ENCODE measurements around the gene ATP6AP2. TPM values are rescaled to one million over a fixed set of nuclear protein-coding genes. Genes with fewer than 3 reads are reported as not detected.

The ATP6AP2 gene
- total and polyA plus RNA-seq, 9 of the 15 experiments (the other 6 are each of a cell fraction or from before 2014, with no cell fraction given): 23.3 to 131 (median 41.9) TPM

- no peak for TF ChIP-seq ZBTB40 (IDR thresholded peaks at IDR 0.05)
- no peak for TF ChIP-seq ZBTB40 (CRISPR knock-in tag; IDR thresholded peaks at IDR 0.05)
- no peak for TF ChIP-seq NCOA6 (IDR thresholded peaks at IDR 0.05)
- no peak for TF ChIP-seq NELFE (IDR thresholded peaks at IDR 0.05; ENCODE audit: insufficient read depth, insufficient read length)
- peak; percentile 98 for TF ChIP-seq ZNF583 (CRISPR knock-in tag; IDR thresholded peaks at IDR 0.05)
- no peak for TF ChIP-seq SAFB (IDR thresholded peaks at IDR 0.05; ENCODE audit: borderline replicate concordance, low read depth, low read length)
- TF ChIP-seq C11orf30 (IDR thresholded peaks at IDR 0.05; ENCODE audit: low read depth): no peak
- no peak for TF ChIP-seq SNIP1 (IDR thresholded peaks at IDR 0.05; ENCODE audit: low read depth)
- TF ChIP-seq CREBBP (IDR thresholded peaks at IDR 0.05; ENCODE audit: low read depth, low read length): no peak
- no peak for TF ChIP-seq ZNF146 (CRISPR knock-in tag; IDR thresholded peaks at IDR 0.05; ENCODE audit: unreplicated experiment)
- TF ChIP-seq ESRRA (IDR thresholded peaks at IDR 0.05; ENCODE audit: borderline replicate concordance, low read depth): no peak
- no peak for TF ChIP-seq MCM7 (IDR thresholded peaks at IDR 0.05)
- TF ChIP-seq ZNF551 (CRISPR knock-in tag; IDR thresholded peaks at IDR 0.05): 0 out of 2 replicates have a peak, but pooled peaks have one; percentile 58
- TF ChIP-seq ZBTB11 (CRISPR knock-in tag; IDR thresholded peaks at IDR 0.05): peak in 1 of 3 experiments; percentile 89; a peak in 2 of 6 replicates
- TF ChIP-seq CHD2 (IDR thresholded peaks at IDR 0.05; ENCODE audit: low read depth, low read length): no peak
- peak; percentile 88 for TF ChIP-seq ZNF134 (CRISPR knock-in tag; conservative IDR thresholded peaks at IDR 0.05)
- no peak for TF ChIP-seq HDGF (IDR thresholded peaks at IDR 0.05)
- no peak for TF ChIP-seq SMARCA4 (IDR thresholded peaks at IDR 0.05)
- no peak for TF ChIP-seq SREBF2 (CRISPR knock-in tag; IDR thresholded peaks at IDR 0.05)
- no peak for TF ChIP-seq ARID2 (IDR thresholded peaks at IDR 0.05)
These were observed 9.2 kb upstream of the ATP6AP2 start (continued) for GRCh38 chrX:40571600-40571999.
